GM18873 (cell line): ENCODE data around the gene SF3B5.
"Not testable (repeated sequence)": the region's sequence is repeated elsewhere in the genome, so short reads cannot be mapped to it uniquely, and the experiment has no call there.

Source experiments
- ATAC-seq: cut with Tn5 transposase; IDR thresholded peaks from one replicate; pipeline ENCODE4 v1.9.1; 2021; ENCODE audit warnings: mild to moderate bottlenecking, moderate library complexity, moderate number of reproducible peaks; ENCODE audit not compliant: unreplicated experiment, low FRiP score

The SF3B5 gene

GRCh38 chr6:144064402-144065212, 30.8 kb downstream of the SF3B5 start:
- ATAC-seq = no peak

GRCh38 chr6:144063744-144064401, 31.5 kb downstream of the SF3B5 start:
- peak; percentile 69 for ATAC-seq

- no peak for ATAC-seq
Observed at GRCh38 chr6:144063246-144063743, 32.1 kb downstream of the SF3B5 start.

- no peak for ATAC-seq
Observed at GRCh38 chr6:144062786-144063185, 32.6 kb downstream of the SF3B5 start.

GRCh38 chr6:144059139-144059538, 36.2 kb downstream of the SF3B5 start:
- ATAC-seq = no peak

- ATAC-seq = peak; percentile 79
Observed at GRCh38 chr6:144055121-144055931, 40.0 kb downstream of the SF3B5 start.

- no peak for ATAC-seq
Observed at GRCh38 chr6:144053601-144054000, 41.8 kb downstream of the SF3B5 start.

- ATAC-seq = no peak
Observed at GRCh38 chr6:144052488-144052887, 42.9 kb downstream of the SF3B5 start.

GRCh38 chr6:144049386-144049785, 46.0 kb downstream of the SF3B5 start:
- ATAC-seq = no peak

GRCh38 chr6:144047688-144048087, 47.7 kb downstream of the SF3B5 start:
- no peak for ATAC-seq

GRCh38 chr6:144046672-144047071, 48.7 kb downstream of the SF3B5 start:
- not testable (repeated sequence) for ATAC-seq

- not testable (repeated sequence) for ATAC-seq
Observed at GRCh38 chr6:144044989-144045388, 50.4 kb downstream of the SF3B5 start.
